WERI-Rb-1 (cell line): Measurements from ENCODE around the gene WASHC2C.
"Not testable (repeated sequence)": the region's sequence is repeated elsewhere in the genome, so short reads cannot be mapped to it uniquely, and the experiment has no call there.

Experiments
- DNase-seq: peaks from one replicate; pipeline ENCODE4 v3.0.0-alpha.2; 2020
- H3K27ac ChIP-seq: fragments of 250-450 bp; sonication (Bioruptor Pico); 2 replicates; pipeline ENCODE4 v1.5.1; 2020; ENCODE audit warnings: mild to moderate bottlenecking, moderate library complexity
- H3K27me3 ChIP-seq: fragments of 250-450 bp; sonication (Bioruptor Pico); 2 replicates; pipeline ENCODE4 v1.5.1; 2021; ENCODE audit warnings: mild to moderate bottlenecking, low read depth, moderate library complexity; ENCODE audit not compliant: insufficient read depth, severe bottlenecking
- H3K36me3 ChIP-seq: fragments of 250-450 bp; sonication (Bioruptor Pico); 2 replicates; pipeline ENCODE4 v1.5.1; 2020; ENCODE audit warnings: mild to moderate bottlenecking, moderate library complexity
- H3K4me3 ChIP-seq: 2 replicates; pipeline ENCODE4 v1.5.1; 2011; ENCODE audit warnings: low read depth, mild to moderate bottlenecking, control low read depth, low read length
- H3K9me3 ChIP-seq: fragments of 250-450 bp; sonication (Bioruptor Pico); 2 replicates; pipeline ENCODE4 v1.5.1; 2021; ENCODE audit warnings: mild to moderate bottlenecking, moderate library complexity; ENCODE audit not compliant: severe bottlenecking

Gene WASHC2C

GRCh38 chr10:45751141-45751540 is 24.1 kb downstream of the WASHC2C start:
- not testable (repeated sequence) for H3K4me3 ChIP-seq, H3K36me3 ChIP-seq, H3K9me3 ChIP-seq, DNase-seq, H3K27ac ChIP-seq, H3K27me3 ChIP-seq

GRCh38 chr10:45752210-45752609 is 25.1 kb downstream of the WASHC2C start:
- not testable (repeated sequence) for H3K4me3 ChIP-seq, H3K27me3 ChIP-seq, DNase-seq, H3K9me3 ChIP-seq, H3K36me3 ChIP-seq, H3K27ac ChIP-seq

GRCh38 chr10:45753979-45754495 is 27.0 kb downstream of the WASHC2C start:
- not testable (repeated sequence) for H3K9me3 ChIP-seq, H3K36me3 ChIP-seq, H3K27me3 ChIP-seq, H3K4me3 ChIP-seq, DNase-seq, H3K27ac ChIP-seq

- H3K27ac ChIP-seq, H3K36me3 ChIP-seq, H3K9me3 ChIP-seq, H3K27me3 ChIP-seq, DNase-seq, H3K4me3 ChIP-seq: not testable (repeated sequence)
Observed at GRCh38 chr10:45755083-45755482, 28.0 kb downstream of the WASHC2C start.

GRCh38 chr10:45756065-45756464 is 29.0 kb downstream of the WASHC2C start:
- not testable (repeated sequence) for H3K4me3 ChIP-seq, H3K27me3 ChIP-seq, H3K27ac ChIP-seq, H3K36me3 ChIP-seq, DNase-seq, H3K9me3 ChIP-seq

- H3K27me3 ChIP-seq, H3K9me3 ChIP-seq, DNase-seq, H3K27ac ChIP-seq, H3K36me3 ChIP-seq, H3K4me3 ChIP-seq: not testable (repeated sequence)
Observed at GRCh38 chr10:45757661-45758396, 30.8 kb downstream of the WASHC2C start.

GRCh38 chr10:45761622-45762021 is 34.6 kb downstream of the WASHC2C start:
- H3K27ac ChIP-seq, H3K9me3 ChIP-seq, DNase-seq, H3K4me3 ChIP-seq, H3K27me3 ChIP-seq, H3K36me3 ChIP-seq: not testable (repeated sequence)

GRCh38 chr10:45763037-45763436 is 36.0 kb downstream of the WASHC2C start:
- H3K4me3 ChIP-seq, DNase-seq, H3K36me3 ChIP-seq, H3K27me3 ChIP-seq, H3K9me3 ChIP-seq, H3K27ac ChIP-seq: not testable (repeated sequence)

- not testable (repeated sequence) for H3K9me3 ChIP-seq, H3K4me3 ChIP-seq, H3K27ac ChIP-seq, H3K27me3 ChIP-seq, DNase-seq, H3K36me3 ChIP-seq
Observed at GRCh38 chr10:45768334-45768733, 41.3 kb downstream of the WASHC2C start.

GRCh38 chr10:45771757-45772461 is 44.8 kb downstream of the WASHC2C start:
- H3K27ac ChIP-seq, DNase-seq, H3K27me3 ChIP-seq, H3K9me3 ChIP-seq, H3K36me3 ChIP-seq, H3K4me3 ChIP-seq: not testable (repeated sequence)

GRCh38 chr10:45786217-45786616 is 59.2 kb downstream of the WASHC2C start:
- H3K4me3 ChIP-seq, H3K9me3 ChIP-seq, H3K27me3 ChIP-seq, H3K27ac ChIP-seq, H3K36me3 ChIP-seq, DNase-seq: not testable (repeated sequence)

GRCh38 chr10:45787212-45787741 is 60.2 kb downstream of the WASHC2C start:
- H3K27ac ChIP-seq, H3K9me3 ChIP-seq, H3K36me3 ChIP-seq, DNase-seq, H3K27me3 ChIP-seq, H3K4me3 ChIP-seq: not testable (repeated sequence)

GRCh38 chr10:45789991-45790390 is 62.9 kb downstream of the WASHC2C start:
- H3K4me3 ChIP-seq, H3K9me3 ChIP-seq, H3K36me3 ChIP-seq, DNase-seq, H3K27ac ChIP-seq, H3K27me3 ChIP-seq: not testable (repeated sequence)

GRCh38 chr10:45790694-45791426 is 63.8 kb downstream of the WASHC2C start:
- DNase-seq, H3K4me3 ChIP-seq, H3K36me3 ChIP-seq, H3K27ac ChIP-seq, H3K9me3 ChIP-seq, H3K27me3 ChIP-seq: not testable (repeated sequence)
